ENCODE results near the gene PANK3. TPM values are rescaled to one million over a fixed set of nuclear protein-coding genes. Genes with fewer than 3 reads are reported as not detected.

Gene PANK3
- total RNA-seq, 1 donor from 2014 or later = 26.3 TPM

- intact Hi-C loops (cut with micrococcal nuclease) = no loop called here
- no peaks in the 10 kb centered on the region for H3K36me3 ChIP-seq
- no peak for TF ChIP-seq CTCF (IDR thresholded peaks at IDR 0.05; ENCODE audit: borderline replicate concordance)
- H3K27ac ChIP-seq (replicated peaks) = no peak overlapping the region
- no peak overlapping the region for H3K4me3 ChIP-seq
- no peak for DNase-seq
- no peaks in the 10 kb centered on the region for H3K9me3 ChIP-seq (replicated peaks)
- no peaks in the 10 kb centered on the region for H3K4me1 ChIP-seq
- H3K27me3 ChIP-seq (ENCODE audit: low read depth) = peaks cover 20% of the 10 kb centered on the region
These were observed 12.8 kb upstream of the PANK3 start for GRCh38 chr5:168592014-168592368.

GRCh38 chr5:168591302-168592013 is 12.3 kb upstream of the PANK3 start:
- Histone ChIP-seq H3K4me3 (no peak overlapping the region), H3K27ac (replicated peaks) (no peak overlapping the region), H3K9me3 (replicated peaks) (no peaks in the 10 kb centered on the region), H3K36me3 (no peaks in the 10 kb centered on the region), H3K27me3 (ENCODE audit: low read depth) (peaks cover 20% of the 10 kb centered on the region), H3K4me1 (no peaks in the 10 kb centered on the region)
- intact Hi-C loops (cut with micrococcal nuclease) = no loop called here
- no peak for TF ChIP-seq CTCF (IDR thresholded peaks at IDR 0.05; ENCODE audit: borderline replicate concordance)
- DNase-seq = no peak

DNA sequence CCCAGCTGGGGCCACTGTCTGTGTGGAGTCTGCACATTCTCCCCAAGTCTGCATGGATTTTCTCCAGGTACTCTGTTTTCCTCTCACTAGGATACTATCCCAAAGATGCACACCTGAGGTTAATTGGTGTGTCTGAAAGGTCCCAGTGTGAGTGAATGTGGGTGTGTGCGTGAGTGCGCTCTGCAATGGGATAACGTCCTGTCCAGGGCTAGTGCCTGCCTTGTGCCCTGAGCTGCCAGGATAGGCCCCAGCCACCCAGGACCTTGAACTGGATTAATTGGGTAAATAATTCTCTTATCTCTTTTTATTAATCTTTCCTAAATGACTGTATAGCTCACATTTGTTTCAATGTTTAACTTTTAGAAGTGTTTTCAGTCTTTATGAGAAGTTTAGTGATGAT is 11.5 kb upstream of the PANK3 start:
- TF ChIP-seq CTCF (IDR thresholded peaks at IDR 0.05; ENCODE audit: borderline replicate concordance) = no peak
- peaks cover 20% of the 10 kb centered on the region for H3K27me3 ChIP-seq (ENCODE audit: low read depth)
- no peaks in the 10 kb centered on the region for H3K4me1 ChIP-seq
- no peaks in the 10 kb centered on the region for H3K9me3 ChIP-seq (replicated peaks)
- no peak overlapping the region for H3K4me3 ChIP-seq
- H3K36me3 ChIP-seq = no peaks in the 10 kb centered on the region
- intact Hi-C loops (cut with micrococcal nuclease) = no loop called here
- H3K27ac ChIP-seq (replicated peaks) = no peak overlapping the region
- no peak for DNase-seq

DNA sequence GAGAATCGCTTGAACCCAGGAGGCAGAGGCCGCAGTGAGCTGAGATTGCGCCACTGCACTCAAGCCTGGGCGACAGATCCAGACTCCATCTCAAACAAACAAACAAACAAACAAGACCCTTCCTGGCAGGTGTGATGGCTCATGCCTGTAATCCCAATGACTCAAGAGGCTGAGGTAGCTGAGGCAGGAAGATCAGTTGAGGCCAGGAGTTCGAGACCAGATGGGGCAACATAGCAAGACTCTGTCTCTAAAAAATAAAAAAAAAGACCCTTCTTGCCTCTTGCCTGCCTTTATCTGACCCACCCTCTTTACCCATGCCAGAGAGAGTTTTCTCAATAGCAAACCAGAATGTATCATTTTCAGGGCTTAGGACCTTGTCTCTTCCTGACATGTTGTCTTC is 8.8 kb upstream of the PANK3 start:
- TF ChIP-seq CTCF (IDR thresholded peaks at IDR 0.05; ENCODE audit: borderline replicate concordance) = no peak
- no peak for DNase-seq
- Histone ChIP-seq H3K36me3 (no peaks in the 10 kb centered on the region), H3K27ac (replicated peaks) (no peak overlapping the region), H3K4me3 (no peak overlapping the region), H3K4me1 (no peaks in the 10 kb centered on the region), H3K27me3 (ENCODE audit: low read depth) (peaks cover 20% of the 10 kb centered on the region), H3K9me3 (replicated peaks) (no peaks in the 10 kb centered on the region)
- intact Hi-C loops (cut with micrococcal nuclease) = no loop called here

DNA sequence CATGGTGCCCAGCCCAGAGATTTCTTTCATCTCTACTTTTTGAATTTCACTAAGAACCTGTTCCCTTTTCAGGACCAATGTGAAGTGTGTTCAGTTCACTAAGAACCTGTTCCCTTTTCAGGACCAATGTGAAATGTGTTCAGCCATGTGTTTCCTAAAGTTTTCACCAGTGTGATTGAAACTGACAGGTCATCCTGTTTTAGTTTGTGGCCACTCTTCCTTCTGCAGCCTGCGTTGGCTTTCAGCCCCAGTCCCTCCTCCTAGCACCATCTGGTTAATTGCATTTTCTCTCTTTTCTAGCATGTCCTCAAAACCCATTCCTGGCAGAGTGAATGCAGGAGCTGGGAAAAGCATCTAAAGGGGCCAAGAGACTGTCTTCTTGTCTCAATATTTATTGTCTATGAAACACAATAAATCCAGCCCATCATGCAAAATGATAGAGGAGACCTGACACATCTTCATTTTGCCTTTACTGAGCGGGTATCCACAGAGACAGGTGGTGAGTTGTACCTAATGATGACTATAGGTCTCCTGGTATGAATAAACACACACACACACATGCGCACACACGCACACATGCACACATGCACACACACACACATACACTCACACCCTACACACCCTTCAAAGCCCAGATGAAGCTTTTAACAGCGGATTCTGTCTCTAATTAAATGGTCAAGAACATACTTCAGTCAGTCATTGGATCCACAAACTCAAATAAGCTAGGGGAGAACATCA is 6.1 kb upstream of the PANK3 start:
- H3K27ac ChIP-seq (replicated peaks) = no peak overlapping the region
- DNase-seq = no peak
- H3K36me3 ChIP-seq = no peaks in the 10 kb centered on the region
- TF ChIP-seq CTCF (IDR thresholded peaks at IDR 0.05; ENCODE audit: borderline replicate concordance) = no peak
- H3K4me3 ChIP-seq = no peak overlapping the region
- intact Hi-C loops (cut with micrococcal nuclease) = no loop called here
- peaks cover 5% of the 10 kb centered on the region for H3K4me1 ChIP-seq
- H3K9me3 ChIP-seq (replicated peaks) = no peaks in the 10 kb centered on the region
- H3K27me3 ChIP-seq (ENCODE audit: low read depth) = peaks cover 20% of the 10 kb centered on the region
